Measurements from ENCODE around the gene MORF4L1. TPM values are rescaled to one million over a fixed set of nuclear protein-coding genes. Genes with fewer than 3 reads are reported as not detected.

MORF4L1 gene
- total RNA-seq, 1 donor from 2014 or later: 96.5 TPM

DNA sequence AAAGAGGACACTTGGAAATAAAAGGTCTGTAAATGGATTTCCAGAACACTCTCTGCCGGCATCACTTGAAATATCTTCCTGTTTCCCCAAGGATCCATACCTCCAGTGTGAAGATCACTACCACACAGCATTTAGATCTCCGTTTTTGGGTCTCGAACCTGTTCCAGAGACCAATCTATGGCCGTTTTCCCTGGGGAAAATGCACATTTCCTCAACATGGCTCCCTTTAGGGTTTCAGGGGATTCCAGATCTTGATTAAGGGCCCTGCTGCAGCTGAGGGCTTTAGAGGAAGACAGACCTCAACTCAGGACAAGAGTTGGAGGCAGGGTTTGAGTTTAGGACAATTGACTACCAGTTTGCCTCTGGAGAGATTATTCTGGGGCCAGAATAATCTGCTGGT is 70.1 kb downstream of the MORF4L1 start:
- DNase-seq (ENCODE audit: low spot score): no peak
- ATAC-seq: no peak

DNA sequence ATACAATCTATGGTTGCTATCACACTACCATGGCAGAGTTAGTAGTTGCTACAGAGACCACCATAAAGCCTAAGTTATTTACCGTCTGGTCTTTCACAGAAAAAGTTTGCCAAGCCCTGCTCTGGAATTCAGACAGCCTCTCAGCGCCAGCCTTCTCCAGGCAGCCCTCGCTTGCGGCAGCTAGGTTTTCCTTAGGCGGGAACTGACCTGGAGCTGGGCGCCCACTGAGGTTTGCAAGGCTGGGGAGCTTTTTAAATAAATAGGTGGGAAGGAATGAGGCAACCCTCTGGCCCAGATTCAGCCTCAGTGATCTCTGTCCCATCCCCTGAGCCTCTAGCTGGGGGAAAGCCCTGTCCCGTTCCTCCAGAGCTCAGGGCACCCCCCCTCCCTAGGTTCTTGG is 71.0 kb downstream of the MORF4L1 start:
- no peak for DNase-seq (ENCODE audit: low spot score)
- no peak for ATAC-seq

DNA sequence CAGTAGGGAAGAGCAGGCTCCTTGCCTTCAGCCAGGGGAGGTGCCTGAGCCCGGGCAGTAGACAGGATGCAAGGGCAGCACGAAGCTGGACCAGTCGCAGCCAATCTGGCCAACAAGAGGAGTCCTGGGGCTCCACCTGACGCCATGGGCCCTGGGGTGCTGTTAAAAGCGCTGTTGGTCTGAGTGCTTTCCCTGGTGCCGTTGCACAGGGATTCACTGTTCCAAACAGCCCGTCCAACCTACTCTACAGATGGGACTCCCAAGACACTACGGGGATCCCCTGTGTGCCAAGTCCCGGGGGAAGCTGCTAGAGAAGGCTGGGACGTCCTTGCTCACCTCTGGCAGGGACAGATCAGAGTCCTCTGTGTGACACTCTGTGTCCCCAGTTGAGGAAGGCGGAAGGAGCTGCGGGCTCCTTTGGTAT is 71.5 kb downstream of the MORF4L1 start:
- DNase-seq (ENCODE audit: low spot score) (no peak), ATAC-seq (peak; percentile 53)

DNA sequence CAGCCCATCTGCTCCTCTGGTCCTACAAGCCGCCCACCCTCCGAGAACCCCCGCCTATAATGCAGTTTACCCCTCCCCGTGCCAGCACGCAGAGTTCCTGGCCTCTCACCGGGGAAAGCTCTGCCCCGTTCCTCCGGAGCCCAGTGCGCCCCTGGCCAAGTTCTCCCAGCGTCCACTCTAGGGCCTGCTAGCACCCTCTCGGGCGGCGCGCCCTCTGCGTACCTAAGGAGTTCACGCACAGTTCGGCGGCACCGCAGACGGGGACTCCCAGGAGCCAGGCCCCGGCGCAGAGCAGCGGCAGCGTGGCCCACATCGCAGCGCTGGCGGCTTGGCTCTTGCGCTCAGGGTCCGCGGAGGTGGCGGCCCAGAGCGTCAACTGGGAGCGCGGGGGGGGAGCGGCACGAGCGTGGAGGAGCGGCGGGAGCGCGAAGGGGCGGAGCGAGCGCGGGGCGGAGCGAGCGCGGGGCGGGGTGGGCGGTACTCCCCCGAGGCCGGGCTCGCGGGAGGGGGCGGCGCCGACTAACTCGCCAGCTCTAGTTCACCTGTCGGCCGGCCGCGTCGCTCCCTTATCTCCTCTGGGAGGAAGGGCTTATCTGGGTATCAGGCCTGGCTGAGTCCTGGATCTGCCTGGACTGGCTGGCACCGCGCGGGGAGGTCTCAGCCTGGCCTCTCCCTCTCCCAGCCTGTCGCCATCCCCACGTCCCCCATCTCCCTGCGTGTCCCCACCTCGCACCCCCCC is 72.1 kb downstream of the MORF4L1 start, which contains the start of gene CTSH:
CTSH (minus strand) TSS at position 378 of the 739 bp plus-strand sequence; CDS start at position 313, 65 bp downstream.
- DNase-seq (ENCODE audit: low spot score): peak; percentile 94
- peak; percentile 95 for ATAC-seq

DNA sequence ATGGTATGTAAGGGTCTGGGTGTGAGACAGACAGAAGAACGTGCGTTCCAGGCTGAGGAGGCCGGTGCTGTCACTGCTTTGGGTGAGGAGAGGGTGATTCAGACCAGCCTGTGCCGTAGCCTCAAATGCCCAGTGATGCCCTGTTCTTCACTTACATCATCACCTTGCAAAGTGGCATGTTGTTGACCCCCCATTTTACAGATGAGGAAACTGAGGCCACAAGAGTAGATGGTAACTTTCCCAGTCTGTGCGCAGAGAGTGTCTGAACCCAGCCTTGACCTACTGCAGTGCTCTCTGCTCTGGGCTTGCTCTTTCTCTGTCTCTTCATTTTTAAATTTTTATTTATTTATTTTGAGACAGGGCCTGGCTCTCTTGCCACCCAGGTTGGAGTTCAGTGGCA is 73.8 kb downstream of the MORF4L1 start:
- ATAC-seq: no peak
- no peak for DNase-seq (ENCODE audit: low spot score)

DNA sequence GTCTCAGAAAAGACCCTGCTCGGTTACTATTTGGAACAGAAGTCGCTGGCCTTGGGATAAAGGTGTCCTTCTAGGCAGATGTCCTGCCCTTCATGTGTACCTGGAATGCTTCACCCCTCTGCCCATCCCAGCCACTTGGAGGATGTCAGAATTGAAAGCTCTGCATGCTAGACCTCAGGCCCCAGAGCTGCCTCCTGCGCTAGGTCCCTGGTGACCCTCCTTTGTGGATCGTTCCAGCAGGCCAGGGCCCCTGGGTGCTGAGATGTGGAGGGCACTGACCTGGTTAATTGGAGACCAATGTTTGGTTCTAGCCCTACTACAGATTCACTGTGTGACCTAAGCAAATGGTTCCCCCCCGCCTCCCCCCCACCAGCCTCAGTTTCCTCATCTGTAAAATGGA is 74.8 kb downstream of the MORF4L1 start:
- ATAC-seq (no peak), DNase-seq (ENCODE audit: low spot score) (no peak)

Other genes starting within 250 kb of the MORF4L1 start
- not detected for gene CHRNB4, start 231.7 kb upstream of the MORF4L1 start, total RNA-seq
- gene ADAMTS7, start 61.4 kb upstream of the MORF4L1 start, total RNA-seq: 0.86 TPM
- 38.5 TPM for gene CTSH, start 72.2 kb downstream of the MORF4L1 start, total RNA-seq
- gene RASGRF1, start 217.9 kb downstream of the MORF4L1 start, total RNA-seq: not detected

Measured in left lobe of liver (tissue), 2 donors.